Stimulated activated CD4-positive, alpha-beta T cell treated with anti-CD3 and anti-CD28 coated beads, Interleukin-1b, Interleukin-23, amount 100 ng/mL, for 24 hours (primary cell): ENCODE data around the gene HSFX3.
"Not testable (repeated sequence)": the region's sequence is repeated elsewhere in the genome, so short reads cannot be mapped to it uniquely, and the experiment has no call there.

Experiments used
- DNase-seq, 4 experiments: peaks; one replicate each; pipeline ENCODE4 v3.0.0-alpha.2; 2020; ENCODE audit warnings: low read depth in 4 of 4, low spot score in 1 of 4

Gene HSFX3

GRCh38 chrX:149518236-149518635 is 31.5 kb downstream of the HSFX3 start:
- DNase-seq: no peak

- DNase-seq: no peak
These were observed 32.4 kb downstream of the HSFX3 start for GRCh38 chrX:149517308-149517707.

GRCh38 chrX:149516604-149517003 is 33.1 kb downstream of the HSFX3 start:
- DNase-seq: no peak

GRCh38 chrX:149515954-149516602 is 33.6 kb downstream of the HSFX3 start:
- no peak for DNase-seq

- no peak for DNase-seq
These were observed 35.8 kb downstream of the HSFX3 start for GRCh38 chrX:149513825-149514428.

GRCh38 chrX:149512225-149512885 is 37.4 kb downstream of the HSFX3 start:
- peak in 2 of 4 experiments; percentile 16 to 26 for DNase-seq

- DNase-seq: no peak
These were observed 38.6 kb downstream of the HSFX3 start for GRCh38 chrX:149511081-149511480.

- no peak for DNase-seq
These were observed 39.3 kb downstream of the HSFX3 start for GRCh38 chrX:149510386-149510785.

GRCh38 chrX:149508467-149508866 is 41.3 kb downstream of the HSFX3 start:
- DNase-seq: no peak

- no peak for DNase-seq
These were observed 43.4 kb downstream of the HSFX3 start for GRCh38 chrX:149506349-149506748.

- no peak for DNase-seq
These were observed 44.1 kb downstream of the HSFX3 start for GRCh38 chrX:149505671-149506070.

GRCh38 chrX:149504915-149505651 is 44.6 kb downstream of the HSFX3 start, which contains the start of gene IDS:
Gene IDS (minus strand): TSS chrX:149505306. CDS start chrX:149505137, 169 bp downstream.
- DNase-seq: peak; percentile 47 to 79 (median 60)

- DNase-seq: peak in 2 of 4 experiments; percentile 7 to 43
These were observed 45.4 kb downstream of the HSFX3 start for GRCh38 chrX:149504226-149504914.

- peak in 2 of 4 experiments; percentile 35 to 36 for DNase-seq
These were observed 46.3 kb downstream of the HSFX3 start for GRCh38 chrX:149503446-149503845.

- not testable (repeated sequence) for DNase-seq
These were observed 46.8 kb downstream of the HSFX3 start for GRCh38 chrX:149502923-149503322.

GRCh38 chrX:149499766-149500165 is 50.0 kb downstream of the HSFX3 start:
- no peak for DNase-seq

GRCh38 chrX:149498767-149499166 is 51.0 kb downstream of the HSFX3 start:
- DNase-seq: no peak
